HG03280 (cell line): Measurements from ENCODE around the gene DACT2.
"Not testable (repeated sequence)": the region's sequence is repeated elsewhere in the genome, so short reads cannot be mapped to it uniquely, and the experiment has no call there.

Experiments
- ATAC-seq: cut with Tn5 transposase; IDR thresholded peaks from one replicate; pipeline ENCODE4 v1.9.1; 2021; ENCODE audit warnings: mild to moderate bottlenecking, moderate library complexity; ENCODE audit not compliant: unreplicated experiment

The DACT2 gene

GRCh38 chr6:168326294-168327261 is 7.0 kb upstream of the DACT2 start:
- ATAC-seq: no peak

GRCh38 chr6:168322966-168323365 is 3.4 kb upstream of the DACT2 start:
- no peak for ATAC-seq

- no peak for ATAC-seq
Observed at GRCh38 chr6:168320634-168321033, 1.1 kb upstream of the DACT2 start.

DNA sequence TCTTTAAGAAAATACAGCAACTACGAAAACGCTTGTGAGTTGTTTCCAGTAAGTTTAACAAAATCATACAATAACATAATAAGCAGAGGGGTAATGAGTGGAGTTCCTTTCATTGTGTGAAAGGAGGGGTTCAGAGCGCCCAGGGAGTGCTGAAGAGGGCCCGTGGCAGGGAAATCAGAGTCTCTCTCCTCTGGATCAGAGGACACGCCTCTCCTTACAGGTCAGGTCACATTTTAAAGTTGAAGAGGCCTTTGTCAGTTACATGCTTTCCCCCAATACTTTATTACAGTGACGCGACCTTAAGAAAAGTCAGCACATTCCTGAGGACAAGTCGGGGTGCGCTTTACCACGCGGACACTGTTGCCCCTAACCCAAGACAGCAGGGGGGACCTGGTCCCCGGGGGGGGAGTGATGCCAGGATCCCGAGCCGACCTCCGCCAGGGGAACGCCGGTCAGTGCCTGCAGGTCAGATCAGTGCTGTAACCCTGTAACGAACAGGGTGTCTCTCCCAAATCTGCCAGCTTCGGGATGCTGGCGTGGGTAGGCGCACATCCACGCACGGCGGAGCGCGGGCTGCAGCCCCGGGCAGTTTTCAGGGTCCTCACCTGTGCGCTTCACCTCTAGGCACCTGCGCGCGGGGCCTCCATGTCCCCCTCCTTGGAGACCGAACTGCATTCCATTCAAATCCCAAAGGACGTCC is 848 bp downstream of the DACT2 start:
- no peak for ATAC-seq

- ATAC-seq: no peak
Observed at GRCh38 chr6:168318090-168318489, 1.5 kb downstream of the DACT2 start.

DNA sequence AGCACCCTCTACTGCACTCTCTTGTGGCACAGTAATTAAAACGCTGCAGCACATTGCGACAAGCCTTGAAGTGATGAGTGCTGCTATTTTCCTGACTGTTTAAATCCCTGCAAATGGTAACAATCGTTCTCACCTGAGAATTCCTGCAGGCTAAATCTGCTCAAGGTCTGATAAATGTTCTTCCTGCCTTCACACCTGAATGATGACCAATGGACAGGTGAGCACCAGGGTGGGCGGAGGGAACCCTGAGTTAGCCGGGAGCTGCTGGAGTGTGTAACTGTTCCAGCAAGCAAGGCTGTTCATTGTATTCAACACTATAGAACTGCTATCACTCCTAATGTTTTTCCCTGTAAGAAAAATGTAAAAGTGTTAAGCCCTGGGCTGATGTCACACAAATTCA is 4.0 kb downstream of the DACT2 start:
- ATAC-seq: no peak

GRCh38 chr6:168314948-168315347 is 4.6 kb downstream of the DACT2 start:
- no peak for ATAC-seq

- ATAC-seq: no peak
Observed at GRCh38 chr6:168314021-168314420, 5.6 kb downstream of the DACT2 start.

GRCh38 chr6:168313431-168314011 is 6.1 kb downstream of the DACT2 start:
- no peak for ATAC-seq

DNA sequence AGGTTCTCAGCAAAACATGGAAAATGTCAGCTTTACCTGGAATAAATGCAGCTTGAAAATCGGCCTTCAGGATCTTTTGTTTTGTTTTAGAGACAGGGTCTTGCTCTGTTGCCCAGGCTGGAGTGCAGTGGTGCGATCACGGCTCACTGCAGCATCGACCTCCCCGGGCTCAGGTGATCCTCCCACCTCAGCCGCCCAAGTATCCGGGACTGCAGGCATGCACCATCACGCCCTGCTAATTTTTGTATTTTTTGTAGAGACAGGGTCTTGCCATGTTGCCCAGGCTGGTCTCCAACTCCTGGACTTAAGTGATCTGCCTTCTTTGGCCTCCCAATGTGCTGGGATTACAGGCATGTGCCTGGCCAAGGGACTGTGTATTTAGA is 7.5 kb downstream of the DACT2 start:
- not testable (repeated sequence) for ATAC-seq

DNA sequence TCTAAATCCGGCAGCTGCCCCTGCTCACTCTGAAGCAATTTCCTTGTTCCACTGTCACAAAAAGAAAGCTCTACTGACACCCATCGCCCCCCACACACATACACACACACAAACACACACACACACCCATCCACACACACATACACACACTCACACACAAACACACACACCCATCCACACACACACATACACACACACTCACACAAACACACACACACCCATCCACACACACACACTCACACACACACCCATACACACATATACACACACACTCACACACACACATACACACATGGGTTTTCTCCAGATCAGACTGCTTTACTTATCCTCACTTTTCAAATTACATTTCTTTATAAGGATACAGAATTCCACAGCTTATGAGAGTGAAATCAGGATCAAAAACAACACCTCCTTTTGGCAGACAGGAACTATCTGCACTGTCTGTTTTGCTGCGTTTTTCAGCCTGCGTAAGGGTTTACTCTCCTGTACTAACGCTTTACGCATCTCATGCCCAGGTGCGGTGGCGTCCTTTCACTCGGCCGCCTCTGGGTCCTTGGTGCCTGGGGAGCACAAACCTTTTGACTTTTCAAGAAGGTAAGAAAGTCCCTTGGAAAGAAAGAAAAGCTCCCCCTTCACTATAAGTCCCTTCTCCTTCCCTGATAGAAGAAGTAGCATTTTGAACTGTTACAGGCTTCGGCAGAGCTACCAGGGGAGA is 8.0 kb downstream of the DACT2 start:
- ATAC-seq: no peak

DNA sequence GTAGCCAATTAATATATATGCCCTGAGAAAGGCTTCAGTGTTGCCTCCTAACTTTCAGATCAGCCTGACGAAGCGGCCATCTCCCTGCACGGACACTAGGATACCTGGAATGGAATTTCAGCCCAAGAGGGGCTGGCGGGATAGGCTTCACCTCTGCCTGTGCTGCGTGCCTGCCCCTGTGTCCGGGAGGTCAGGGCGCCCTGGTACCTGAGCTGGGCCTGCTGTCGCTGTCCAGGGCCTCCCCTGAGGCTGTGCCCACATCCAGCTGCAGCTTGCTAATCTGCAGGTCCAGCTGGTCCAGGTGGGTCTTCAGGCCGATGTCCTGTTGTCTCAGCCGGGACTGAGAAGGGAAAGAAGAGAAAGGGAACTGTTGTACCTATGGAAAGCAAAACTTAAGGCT is 8.6 kb downstream of the DACT2 start:
- no peak for ATAC-seq

- ATAC-seq: no peak
Observed at GRCh38 chr6:168310403-168310802, 9.2 kb downstream of the DACT2 start.

DNA sequence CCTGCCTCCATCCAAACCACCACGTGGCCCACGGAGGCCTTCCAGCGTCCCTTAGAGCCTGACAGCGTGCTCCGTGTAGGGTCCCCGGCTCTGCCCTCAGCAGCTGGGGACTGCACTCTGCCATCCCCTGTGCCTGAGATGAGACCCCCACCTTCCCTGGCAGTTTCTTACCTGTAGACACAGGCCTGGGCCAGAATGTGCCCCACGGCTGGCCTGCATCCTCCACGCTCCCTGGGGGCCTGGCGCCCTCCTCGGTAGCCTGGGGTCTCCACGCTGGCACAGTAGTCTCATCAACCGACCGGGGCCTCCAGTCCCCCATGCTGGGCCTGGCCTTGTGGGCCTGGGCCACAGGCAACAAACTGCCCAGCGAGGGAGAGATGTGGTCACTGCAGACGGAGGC is 9.6 kb downstream of the DACT2 start:
- no peak for ATAC-seq

- ATAC-seq: no peak
Observed at GRCh38 chr6:168309183-168309582, 10.4 kb downstream of the DACT2 start.

DNA sequence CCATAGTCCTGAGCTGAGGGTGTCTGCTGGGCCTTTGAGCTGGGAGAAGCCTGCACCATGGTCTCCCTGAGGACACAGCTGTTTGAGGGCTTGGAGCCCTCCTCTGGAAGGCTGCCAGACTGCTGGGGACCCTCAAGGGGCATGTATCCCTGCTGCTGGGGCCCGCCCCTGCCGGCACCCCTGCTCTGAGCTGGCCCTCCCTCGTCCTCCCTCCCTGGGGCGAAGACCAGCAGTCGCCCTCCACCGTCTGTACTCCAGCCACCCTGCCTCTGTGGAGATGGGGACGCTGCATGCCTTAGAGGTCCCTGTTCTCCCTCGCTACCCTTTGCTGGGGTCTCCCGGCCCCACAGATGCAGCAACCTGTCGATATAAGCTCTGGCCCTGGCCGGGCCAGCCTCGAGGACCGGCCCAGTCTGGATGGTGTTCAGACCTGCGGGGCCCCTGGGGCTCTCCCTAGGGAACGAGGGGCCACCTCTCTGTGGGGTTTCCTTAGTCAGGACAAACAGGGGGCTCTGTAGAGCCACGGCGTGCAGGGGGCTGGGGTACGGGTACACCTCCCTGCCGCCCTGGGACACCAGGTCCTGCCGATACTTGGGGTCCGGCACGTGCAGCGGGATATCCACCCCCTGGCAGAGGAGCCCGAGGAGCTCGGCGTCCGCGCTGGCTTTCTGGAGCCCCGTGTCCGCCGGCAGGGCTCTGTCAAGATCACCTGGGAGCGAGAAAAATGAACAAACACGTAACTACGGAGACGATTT is 11.0 kb downstream of the DACT2 start:
- no peak for ATAC-seq

DNA sequence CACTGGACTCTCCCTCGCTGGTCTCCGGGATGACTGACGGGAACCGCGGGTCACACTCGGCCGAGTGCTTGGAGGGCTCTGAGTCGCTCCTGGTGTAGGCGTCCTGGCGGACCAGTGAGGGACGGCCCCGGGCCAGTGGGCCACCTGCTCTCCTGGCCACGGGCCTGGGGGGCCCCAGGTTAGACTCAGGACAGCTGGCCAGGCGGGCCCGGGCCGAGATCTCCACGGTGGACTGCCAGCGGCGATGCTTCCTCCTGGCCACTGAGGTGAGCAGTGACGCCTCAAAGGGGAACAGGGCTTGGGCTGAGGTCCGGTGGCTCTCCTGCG is 11.9 kb downstream of the DACT2 start:
- no peak for ATAC-seq

- no peak for ATAC-seq
Observed at GRCh38 chr6:168307015-168307694, 12.4 kb downstream of the DACT2 start.

- ATAC-seq: no peak
Observed at GRCh38 chr6:168305863-168306262, 13.7 kb downstream of the DACT2 start.
